Neuron (in vitro differentiated cells): Measurements from ENCODE around the gene ITPR3.
"Not testable (repeated sequence)": the region's sequence is repeated elsewhere in the genome, so short reads cannot be mapped to it uniquely, and the experiment has no call there.

ENCODE experiments used
- H2AFZ ChIP-seq: one replicate; pipeline ENCODE4 v1.6.1; 2013; ENCODE audit warnings: low read depth, mild to moderate bottlenecking, inconsistent platforms, low read length, moderate library complexity
- H3K27me3 ChIP-seq: one replicate; pipeline ENCODE4 v1.6.1; 2013; ENCODE audit warnings: low read length; ENCODE audit not compliant: insufficient read depth
- H3K36me3 ChIP-seq: one replicate; pipeline ENCODE4 v1.6.1; 2013; ENCODE audit warnings: low read length; ENCODE audit not compliant: insufficient read depth
- H3K4me1 ChIP-seq: one replicate; pipeline ENCODE4 v1.6.1; 2013; ENCODE audit warnings: low read length; ENCODE audit not compliant: insufficient read depth
- H3K4me3 ChIP-seq: 2 replicates; pipeline ENCODE4 v1.5.1; 2013; ENCODE audit warnings: mild to moderate bottlenecking, low read length, moderate library complexity
- H3K9me3 ChIP-seq: one replicate; pipeline ENCODE4 v1.6.1; 2013; ENCODE audit warnings: low read length

Gene ITPR3

DNA sequence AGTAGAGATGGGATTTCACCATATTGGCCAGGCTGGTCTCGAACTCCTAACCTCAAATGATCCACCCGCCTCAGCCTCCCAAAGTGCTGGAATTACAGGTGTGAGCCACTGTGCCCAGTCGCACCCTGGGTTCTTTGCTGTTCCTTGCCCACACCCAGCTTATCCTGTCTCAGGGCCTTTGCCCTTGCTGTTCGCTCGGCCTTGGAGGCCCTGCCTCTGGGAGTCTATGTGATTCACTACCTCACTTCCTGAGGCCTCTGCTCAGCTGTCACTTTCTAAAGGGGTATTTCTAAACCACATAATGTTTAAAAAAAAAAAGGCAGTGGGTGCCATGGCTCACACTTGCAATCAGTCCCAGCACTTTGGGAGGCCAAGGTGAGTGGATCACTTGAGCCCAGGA, 24.2 kb upstream of the ITPR3 start:
- not testable (repeated sequence) for H3K4me1 ChIP-seq, H3K9me3 ChIP-seq, H3K36me3 ChIP-seq, H3K27me3 ChIP-seq, H3K4me3 ChIP-seq, H2AFZ ChIP-seq

- H3K36me3 ChIP-seq = no peaks in the 10 kb centered on the region
- no peaks in the 10 kb centered on the region for H3K9me3 ChIP-seq
- no peak overlapping the region for H3K4me3 ChIP-seq
- H2AFZ ChIP-seq = no peak overlapping the region
- peaks cover 2% of the 10 kb centered on the region for H3K27me3 ChIP-seq
- H3K4me1 ChIP-seq = no peaks in the 10 kb centered on the region
Measured at GRCh38 chr6:33597551-33598322, 23.4 kb upstream of the ITPR3 start.

- no peaks in the 10 kb centered on the region for H3K4me1 ChIP-seq
- no peaks in the 10 kb centered on the region for H3K9me3 ChIP-seq
- no peak overlapping the region for H2AFZ ChIP-seq
- H3K36me3 ChIP-seq = no peaks in the 10 kb centered on the region
- no peaks in the 10 kb centered on the region for H3K27me3 ChIP-seq
- H3K4me3 ChIP-seq = no peak overlapping the region
Measured at GRCh38 chr6:33599413-33599938, 21.6 kb upstream of the ITPR3 start.

- Histone ChIP-seq H3K4me3 (no peak overlapping the region), H2AFZ (no peak overlapping the region), H3K36me3 (no peaks in the 10 kb centered on the region), H3K4me1 (peaks cover 4% of the 10 kb centered on the region), H3K27me3 (no peaks in the 10 kb centered on the region), H3K9me3 (no peaks in the 10 kb centered on the region)
Measured at GRCh38 chr6:33600761-33601160, 20.4 kb upstream of the ITPR3 start.

DNA sequence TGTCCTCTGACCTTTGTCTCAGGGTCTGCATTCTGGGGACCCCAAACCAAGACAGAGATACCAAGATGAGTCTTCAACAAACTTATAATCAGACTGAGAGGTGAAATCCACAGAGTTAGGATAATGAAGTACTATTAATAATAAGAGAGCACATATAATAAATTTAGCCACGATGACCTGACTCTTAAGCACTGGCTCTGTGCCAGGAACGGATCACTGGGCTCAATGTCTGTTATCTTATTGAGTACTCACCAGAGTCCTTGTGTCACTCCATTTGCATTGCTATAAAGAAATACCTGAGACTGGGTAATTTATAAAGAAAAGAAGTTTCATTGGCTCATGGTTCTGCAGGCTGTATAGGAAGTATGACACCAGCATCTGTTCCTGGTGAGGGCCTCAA, 18.9 kb upstream of the ITPR3 start:
- H3K9me3 ChIP-seq = no peaks in the 10 kb centered on the region
- H3K27me3 ChIP-seq = no peaks in the 10 kb centered on the region
- H3K4me3 ChIP-seq = no peak overlapping the region
- no peak overlapping the region for H2AFZ ChIP-seq
- H3K4me1 ChIP-seq = peaks cover 8% of the 10 kb centered on the region
- no peaks in the 10 kb centered on the region for H3K36me3 ChIP-seq

- Histone ChIP-seq H3K9me3 (no peaks in the 10 kb centered on the region), H2AFZ (no peak overlapping the region), H3K36me3 (no peaks in the 10 kb centered on the region), H3K27me3 (no peaks in the 10 kb centered on the region), H3K4me3 (no peak overlapping the region), H3K4me1 (peaks cover 36% of the 10 kb centered on the region)
Measured at GRCh38 chr6:33604941-33605854, 15.9 kb upstream of the ITPR3 start.

DNA sequence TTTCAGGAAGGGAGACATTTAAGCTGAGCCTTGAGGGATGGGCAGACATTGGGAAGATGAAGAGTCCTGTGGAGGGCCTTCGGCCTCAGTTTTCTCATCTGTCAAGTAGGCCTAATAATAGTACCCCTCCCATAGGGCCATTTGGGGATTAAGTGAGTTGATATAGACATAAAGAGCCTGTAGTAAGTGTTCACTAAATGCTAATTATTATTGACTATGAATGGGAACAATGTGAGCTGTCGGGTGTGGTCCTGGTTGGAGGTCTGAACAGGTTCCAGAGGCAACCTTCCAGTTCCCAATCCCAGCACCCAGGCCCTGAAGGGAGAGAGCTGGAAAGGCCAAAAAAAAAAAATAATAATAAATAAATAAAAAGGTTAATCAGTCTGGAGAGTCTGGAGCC, 14.5 kb upstream of the ITPR3 start:
- H3K4me1 ChIP-seq = peaks cover 49% of the 10 kb centered on the region
- H3K27me3 ChIP-seq = no peaks in the 10 kb centered on the region
- no peak overlapping the region for H2AFZ ChIP-seq
- no peaks in the 10 kb centered on the region for H3K9me3 ChIP-seq
- H3K36me3 ChIP-seq = no peaks in the 10 kb centered on the region
- no peak overlapping the region for H3K4me3 ChIP-seq

GRCh38 chr6:33607126-33607783, 13.9 kb upstream of the ITPR3 start:
- peaks cover 3% of the 10 kb centered on the region for H3K9me3 ChIP-seq
- H3K4me1 ChIP-seq = peaks cover 49% of the 10 kb centered on the region
- no peak overlapping the region for H3K4me3 ChIP-seq
- H3K27me3 ChIP-seq = no peaks in the 10 kb centered on the region
- no peak overlapping the region for H2AFZ ChIP-seq
- H3K36me3 ChIP-seq = no peaks in the 10 kb centered on the region

GRCh38 chr6:33607784-33608161, 13.3 kb upstream of the ITPR3 start:
- Histone ChIP-seq H3K4me3 (no peak overlapping the region), H2AFZ (no peak overlapping the region), H3K9me3 (peaks cover 3% of the 10 kb centered on the region), H3K4me1 (peaks cover 49% of the 10 kb centered on the region), H3K36me3 (no peaks in the 10 kb centered on the region), H3K27me3 (no peaks in the 10 kb centered on the region)

DNA sequence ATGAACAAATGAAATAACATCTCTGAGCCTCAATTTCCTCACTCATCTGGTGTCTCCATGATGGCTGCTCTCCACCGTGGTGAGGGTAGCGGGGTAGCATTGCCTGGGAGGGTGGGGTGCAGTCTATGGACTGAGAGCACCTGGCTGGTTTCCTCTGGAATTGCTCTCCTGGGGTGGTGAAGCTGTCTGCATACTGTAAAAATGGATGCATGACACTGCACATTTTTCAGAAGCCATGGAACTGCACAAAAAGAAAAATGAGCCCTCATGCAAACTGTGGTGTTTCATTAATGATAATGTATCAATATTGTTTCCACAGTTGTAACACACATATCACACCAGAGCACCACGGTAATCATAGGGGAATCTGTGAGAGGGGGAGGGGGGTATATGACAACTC, 12.1 kb upstream of the ITPR3 start:
- Histone ChIP-seq H3K9me3 (peaks cover 3% of the 10 kb centered on the region), H3K27me3 (peaks cover under 1% of the 10 kb centered on the region), H3K36me3 (no peaks in the 10 kb centered on the region), H3K4me3 (no peak overlapping the region), H2AFZ (no peak overlapping the region), H3K4me1 (peaks cover 49% of the 10 kb centered on the region)

DNA sequence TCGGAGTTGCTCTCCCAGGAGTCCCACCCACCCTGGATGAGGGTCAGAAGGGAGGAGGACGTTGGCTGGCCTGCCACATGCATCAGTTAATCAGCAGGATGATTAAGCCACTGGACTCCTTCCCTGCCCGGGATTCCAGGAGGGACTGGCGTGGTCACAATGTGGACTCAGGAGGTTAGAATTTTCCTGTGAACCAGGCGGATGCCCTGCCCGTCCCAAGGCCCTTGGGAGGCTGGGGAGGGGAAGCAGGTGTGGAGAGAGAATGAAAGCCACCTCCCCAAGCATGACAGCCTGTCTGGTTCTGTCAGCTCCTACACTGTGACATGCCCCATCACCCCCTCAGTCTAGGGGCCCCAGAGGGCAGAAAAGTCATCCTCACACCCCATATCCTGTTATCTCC, 11.6 kb upstream of the ITPR3 start:
- H3K4me3 ChIP-seq = no peak overlapping the region
- H3K4me1 ChIP-seq = peaks cover 49% of the 10 kb centered on the region
- H3K36me3 ChIP-seq = no peaks in the 10 kb centered on the region
- H2AFZ ChIP-seq = no peak overlapping the region
- peaks cover 3% of the 10 kb centered on the region for H3K27me3 ChIP-seq
- peaks cover 3% of the 10 kb centered on the region for H3K9me3 ChIP-seq

DNA sequence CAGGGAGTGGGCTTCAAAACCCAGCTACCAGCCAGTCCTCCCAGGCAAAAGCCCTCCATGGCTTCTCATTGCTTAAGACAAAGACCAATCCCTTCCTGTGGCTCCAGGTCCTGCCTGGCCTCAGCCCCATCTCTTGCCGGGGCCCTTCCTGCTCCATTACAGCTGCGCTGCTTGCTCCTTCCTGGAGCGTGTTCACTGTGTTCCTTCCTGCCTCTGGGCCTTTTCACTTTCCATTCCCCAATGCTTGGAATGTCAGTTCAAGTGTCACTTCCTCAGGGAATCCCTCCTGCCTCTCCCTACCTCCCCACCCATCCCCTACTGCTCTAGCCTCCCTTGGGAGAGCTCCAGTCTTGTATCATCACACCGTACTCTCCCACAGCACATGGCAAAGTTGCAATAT, 11.1 kb upstream of the ITPR3 start:
- peaks cover 3% of the 10 kb centered on the region for H3K9me3 ChIP-seq
- H3K27me3 ChIP-seq = peaks cover 3% of the 10 kb centered on the region
- no peaks in the 10 kb centered on the region for H3K36me3 ChIP-seq
- H3K4me1 ChIP-seq = peaks cover 46% of the 10 kb centered on the region
- H2AFZ ChIP-seq = no peak overlapping the region
- H3K4me3 ChIP-seq = no peak overlapping the region
